GM12891 (cell line): Measurements from ENCODE around the gene CA10.

Source experiments
- POLR2AphosphoS5 ChIP-seq: IDR thresholded peaks from 2 replicates; pipeline ENCODE4 v1.6.1; 2011; ENCODE audit warnings: low read depth, low read length, control low read depth
- TAF1 ChIP-seq: IDR thresholded peaks from 2 replicates; pipeline ENCODE4 v1.6.1; 2011; ENCODE audit warnings: low read depth, low read length, control low read depth

DNA sequence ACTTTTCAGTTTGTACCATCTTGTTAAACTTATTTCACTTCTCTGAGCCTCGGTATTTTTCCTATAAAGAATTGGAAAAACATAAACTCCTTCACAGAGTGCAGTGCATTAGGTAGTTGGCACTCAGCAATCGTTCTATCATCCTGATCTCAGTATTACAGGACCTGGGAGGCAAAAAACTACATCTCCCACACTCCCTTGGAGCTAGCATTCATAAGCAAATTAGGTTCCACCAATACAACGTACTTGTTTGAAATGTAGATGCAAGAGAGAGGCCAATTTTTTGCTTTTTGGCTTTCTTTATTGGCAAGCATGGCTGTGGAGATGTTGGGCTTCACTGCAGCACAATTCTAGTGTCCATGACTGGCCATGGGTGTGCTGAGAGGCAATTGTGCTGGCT, 285.2 kb downstream of the CA10 start:
- TF ChIP-seq TAF1 (no peak), POLR2AphosphoS5 (no peak)
